ENCODE measurements around the gene SWT1. TPM values are rescaled to one million over a fixed set of nuclear protein-coding genes. Genes with fewer than 3 reads are reported as not detected.
"Not testable (repeated sequence)": the region's sequence is repeated elsewhere in the genome, so short reads cannot be mapped to it uniquely, and the experiment has no call there.

Gene SWT1
- total RNA-seq, 2 experiments from 2014 or later = 4.8 to 5.0 TPM

- Mint-ChIP-seq H3K36me3 (ENCODE audit: low read depth) (peaks cover 8% of the 10 kb centered on the region), H3K4me1 (no peaks in the 10 kb centered on the region), H3K27ac (no peak overlapping the region), H3K4me3 (no peak overlapping the region), H3K9me3 (peaks cover 10% of the 10 kb centered on the region), H3K27me3 (no peaks in the 10 kb centered on the region)
- POLR2A ChIA-PET = no interaction called here
- CTCF ChIA-PET = interaction anchor here (1.2 kb wide), 1 partner anchor 14 kb away, joined by 3 read pairs; no protein-coding TSS in a partner anchor
- DNase-seq = no peak
These were observed 51.1 kb downstream of the SWT1 start for GRCh38 chr1:185207980-185208602.

- Mint-ChIP-seq H3K9me3 (peaks cover 10% of the 10 kb centered on the region), H3K27me3 (no peaks in the 10 kb centered on the region)
- POLR2A ChIA-PET = no interaction called here
These were observed 51.7 kb downstream of the SWT1 start for GRCh38 chr1:185208626-185209180.

GRCh38 chr1:185209357-185209756 is 52.4 kb downstream of the SWT1 start:
- H3K4me3 Mint-ChIP-seq; H3K36me3 Mint-ChIP-seq (ENCODE audit: low read depth); POLR2A ChIA-PET; CTCF ChIA-PET; H3K4me1 Mint-ChIP-seq; H3K27ac Mint-ChIP-seq; H3K27me3 Mint-ChIP-seq; DNase-seq: not testable (repeated sequence)
- peaks cover 10% of the 10 kb centered on the region for H3K9me3 Mint-ChIP-seq

More at GRCh38 chr1:185208626-185209180, 51.7 kb downstream of the SWT1 start:
- DNase-seq = no peak
- H3K4me3 Mint-ChIP-seq = no peak overlapping the region
- CTCF ChIA-PET = no interaction called here
- H3K27ac Mint-ChIP-seq = no peak overlapping the region
- H3K36me3 Mint-ChIP-seq (ENCODE audit: low read depth) = peaks cover 8% of the 10 kb centered on the region
- no peaks in the 10 kb centered on the region for H3K4me1 Mint-ChIP-seq

DNA sequence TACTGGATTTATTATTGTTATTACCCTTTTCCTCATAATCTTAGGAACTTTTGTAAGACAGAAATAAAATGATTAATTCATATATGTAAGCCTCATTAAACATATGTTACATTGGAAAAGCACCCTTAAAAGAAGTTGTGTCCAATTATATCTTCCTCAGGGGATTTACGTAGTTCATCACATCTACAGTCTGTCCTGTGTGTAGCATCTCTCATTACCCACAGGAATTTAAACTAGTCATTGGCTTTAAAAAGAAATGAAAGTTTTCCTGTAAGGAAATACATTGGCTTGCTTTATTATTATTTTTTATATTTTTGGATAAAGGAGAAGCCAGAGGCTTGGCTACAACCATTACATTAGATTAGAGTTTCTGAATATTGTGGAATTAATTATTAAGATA is 56.1 kb downstream of the SWT1 start:
- Mint-ChIP-seq H3K4me3 (no peak overlapping the region), H3K9me3 (peaks cover 10% of the 10 kb centered on the region), H3K27ac (no peak overlapping the region), H3K4me1 (no peaks in the 10 kb centered on the region), H3K27me3 (no peaks in the 10 kb centered on the region), H3K36me3 (ENCODE audit: low read depth) (peaks cover 8% of the 10 kb centered on the region)
- CTCF ChIA-PET = no interaction called here
- DNase-seq = no peak
- POLR2A ChIA-PET = no interaction called here

- no peaks in the 10 kb centered on the region for H3K27me3 Mint-ChIP-seq
- ChIA-PET POLR2A (no interaction called here), CTCF (no interaction called here)
- no peak overlapping the region for H3K4me3 Mint-ChIP-seq
- H3K36me3 Mint-ChIP-seq (ENCODE audit: low read depth) = no peaks in the 10 kb centered on the region
- H3K4me1 Mint-ChIP-seq = no peaks in the 10 kb centered on the region
- DNase-seq = no peak
- peaks cover 4% of the 10 kb centered on the region for H3K9me3 Mint-ChIP-seq
- no peak overlapping the region for H3K27ac Mint-ChIP-seq
These were observed 58.9 kb downstream of the SWT1 start for GRCh38 chr1:185215911-185216310.

GRCh38 chr1:185224132-185224531 is 67.2 kb downstream of the SWT1 start:
- no peak for DNase-seq
- POLR2A ChIA-PET = no interaction called here
- Mint-ChIP-seq H3K4me3 (no peak overlapping the region), H3K27me3 (no peaks in the 10 kb centered on the region), H3K4me1 (no peaks in the 10 kb centered on the region), H3K9me3 (peaks cover 11% of the 10 kb centered on the region), H3K36me3 (ENCODE audit: low read depth) (peaks cover 11% of the 10 kb centered on the region), H3K27ac (no peak overlapping the region)
- CTCF ChIA-PET = interaction anchor here (0.7 kb wide), 1 partner anchor 54 kb away, joined by 3 read pairs; no protein-coding TSS in a partner anchor

- no peaks in the 10 kb centered on the region for H3K4me1 Mint-ChIP-seq
- H3K9me3 Mint-ChIP-seq = peaks cover 11% of the 10 kb centered on the region
- H3K27me3 Mint-ChIP-seq = no peaks in the 10 kb centered on the region
- H3K36me3 Mint-ChIP-seq (ENCODE audit: low read depth) = peaks cover 11% of the 10 kb centered on the region
- H3K27ac Mint-ChIP-seq = no peak overlapping the region
- ChIA-PET CTCF (interaction anchor here (0.8 kb wide), 1 partner anchor 11 kb away, joined by 3 read pairs; no protein-coding TSS in a partner anchor), POLR2A (no interaction called here)
- H3K4me3 Mint-ChIP-seq = no peak overlapping the region
- no peak for DNase-seq
These were observed 70.2 kb downstream of the SWT1 start for GRCh38 chr1:185227161-185227560.

DNA sequence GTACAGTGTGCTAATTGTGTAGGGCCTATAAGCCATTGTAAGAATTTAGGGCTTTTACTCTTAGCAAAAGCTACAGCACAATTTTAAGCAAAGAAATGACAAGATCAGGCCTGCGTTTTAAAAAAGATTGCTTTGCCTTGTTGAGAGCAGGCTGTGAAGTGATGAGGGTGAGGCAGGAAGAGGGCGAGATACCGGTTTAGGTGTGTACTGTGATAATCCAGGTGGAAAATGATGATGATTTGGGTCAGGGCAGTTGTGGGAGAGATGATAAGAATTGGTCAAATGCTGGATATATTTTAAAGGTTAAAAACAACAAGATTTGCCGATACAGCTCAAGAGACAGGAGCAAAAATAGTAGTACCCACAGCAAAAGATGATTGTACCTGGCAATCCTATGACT is 72.0 kb downstream of the SWT1 start:
- H3K27me3 Mint-ChIP-seq = no peaks in the 10 kb centered on the region
- ChIA-PET POLR2A (no interaction called here), CTCF (interaction anchor here (1.4 kb wide), 1 partner anchor 10 kb away, joined by 5 read pairs; no protein-coding TSS in a partner anchor)
- no peak overlapping the region for H3K4me3 Mint-ChIP-seq
- no peaks in the 10 kb centered on the region for H3K4me1 Mint-ChIP-seq
- no peak overlapping the region for H3K27ac Mint-ChIP-seq
- no peak for DNase-seq
- H3K36me3 Mint-ChIP-seq (ENCODE audit: low read depth) = peaks cover 7% of the 10 kb centered on the region
- peaks cover 8% of the 10 kb centered on the region for H3K9me3 Mint-ChIP-seq

DNA sequence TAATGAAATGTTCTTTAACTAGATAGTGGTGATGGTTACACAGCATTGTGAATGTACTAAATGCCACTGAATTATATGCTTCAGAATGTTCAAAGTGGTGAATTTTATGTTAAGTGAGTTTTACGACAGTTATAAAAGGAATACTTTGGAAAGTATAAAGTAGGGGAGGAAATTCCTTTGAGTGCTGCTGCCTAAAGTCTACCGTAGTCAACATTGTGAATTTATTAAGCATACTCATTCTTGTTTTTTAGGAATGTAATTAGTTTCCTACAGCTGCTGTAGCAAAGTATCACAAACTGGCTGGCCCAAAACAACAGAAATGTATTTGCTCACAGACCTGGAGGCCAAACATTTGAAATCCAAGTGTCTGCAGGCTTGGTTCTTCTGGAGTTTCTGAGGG is 73.0 kb downstream of the SWT1 start:
- H3K27me3 Mint-ChIP-seq = no peaks in the 10 kb centered on the region
- ChIA-PET POLR2A (no interaction called here), CTCF (no interaction called here)
- no peaks in the 10 kb centered on the region for H3K36me3 Mint-ChIP-seq (ENCODE audit: low read depth)
- H3K27ac Mint-ChIP-seq = no peak overlapping the region
- no peak overlapping the region for H3K4me3 Mint-ChIP-seq
- DNase-seq = no peak
- no peaks in the 10 kb centered on the region for H3K4me1 Mint-ChIP-seq
- H3K9me3 Mint-ChIP-seq = no peaks in the 10 kb centered on the region

- H3K36me3 Mint-ChIP-seq (ENCODE audit: low read depth) = no peaks in the 10 kb centered on the region
- H3K27ac Mint-ChIP-seq = no peak overlapping the region
- CTCF ChIA-PET = no interaction called here
- H3K9me3 Mint-ChIP-seq = peaks cover 2% of the 10 kb centered on the region
- POLR2A ChIA-PET = no interaction called here
- no peaks in the 10 kb centered on the region for H3K27me3 Mint-ChIP-seq
- DNase-seq = no peak
- no peaks in the 10 kb centered on the region for H3K4me1 Mint-ChIP-seq
- no peak overlapping the region for H3K4me3 Mint-ChIP-seq
These were observed 75.9 kb downstream of the SWT1 start for GRCh38 chr1:185232874-185233273.

DNA sequence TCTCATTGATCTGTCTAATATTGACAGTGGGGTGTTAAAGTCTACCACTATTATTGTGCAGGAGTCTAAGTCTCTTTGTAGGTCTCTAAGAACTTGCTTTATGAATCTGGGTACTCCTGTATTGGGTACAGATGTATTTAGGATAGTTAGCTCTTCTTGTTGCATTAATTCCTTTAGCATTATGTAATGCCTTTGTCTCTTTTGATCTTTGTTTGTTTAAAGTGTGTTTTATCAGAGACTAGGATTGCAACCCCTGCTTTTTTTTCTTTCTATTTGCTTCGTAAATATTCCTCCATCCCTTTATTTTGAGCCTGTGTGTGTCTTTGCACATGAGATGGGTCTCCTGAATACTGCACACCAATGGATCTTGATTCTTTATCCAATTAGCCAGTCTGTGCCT is 77.2 kb downstream of the SWT1 start:
- POLR2A ChIA-PET; DNase-seq; H3K36me3 Mint-ChIP-seq (ENCODE audit: low read depth); H3K27ac Mint-ChIP-seq; H3K9me3 Mint-ChIP-seq; H3K4me3 Mint-ChIP-seq; CTCF ChIA-PET; H3K27me3 Mint-ChIP-seq; H3K4me1 Mint-ChIP-seq: not testable (repeated sequence)

- H3K4me3 Mint-ChIP-seq; POLR2A ChIA-PET; H3K36me3 Mint-ChIP-seq (ENCODE audit: low read depth); H3K27ac Mint-ChIP-seq; H3K27me3 Mint-ChIP-seq; H3K9me3 Mint-ChIP-seq; DNase-seq: not testable (repeated sequence)
- H3K4me1 Mint-ChIP-seq = peaks cover 15% of the 10 kb centered on the region
- CTCF ChIA-PET = interaction anchor here (1.1 kb wide), 1 partner anchor 399 kb away, joined by 3 read pairs; no protein-coding TSS in a partner anchor
These were observed 80.2 kb downstream of the SWT1 start for GRCh38 chr1:185237176-185237575.

DNA sequence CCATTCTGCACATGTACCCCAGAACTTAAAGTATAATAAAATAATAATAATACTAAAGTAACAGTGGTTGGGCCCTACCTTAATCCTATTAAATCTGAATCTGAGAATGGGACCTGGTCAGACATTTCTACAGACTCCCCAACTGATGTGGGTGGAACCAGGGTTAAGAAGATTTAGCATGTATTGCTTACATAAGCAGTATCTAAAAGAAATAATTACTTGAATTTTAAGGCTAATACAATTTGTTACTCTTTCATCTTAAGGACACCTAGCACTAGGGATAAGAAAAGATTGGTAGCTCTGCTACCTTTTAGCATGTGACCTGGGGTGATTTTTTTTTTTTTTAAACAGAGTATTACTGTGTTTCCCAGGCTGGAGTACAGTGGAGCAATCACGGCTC is 80.7 kb downstream of the SWT1 start:
- Mint-ChIP-seq H3K36me3 (ENCODE audit: low read depth) (no peaks in the 10 kb centered on the region), H3K4me1 (peaks cover 15% of the 10 kb centered on the region), H3K27ac (no peak overlapping the region), H3K9me3 (peaks cover 2% of the 10 kb centered on the region), H3K4me3 (no peak overlapping the region), H3K27me3 (no peaks in the 10 kb centered on the region)
- ChIA-PET POLR2A (interaction anchor here (3.5 kb wide), 1 partner anchor 79 kb away, joined by 29 read pairs; the partner anchor contains the start of gene IVNS1ABP), CTCF (interaction anchor here (1.3 to 2.9 kb wide), 5 partner anchors 11 to 443 kb away, joined by 3 to 18 read pairs (median 5); no protein-coding TSS in a partner anchor)
- DNase-seq = no peak

GRCh38 chr1:185238447-185238846 is 81.5 kb downstream of the SWT1 start:
- DNase-seq = no peak
- Mint-ChIP-seq H3K27me3 (no peaks in the 10 kb centered on the region), H3K4me1 (peaks cover 15% of the 10 kb centered on the region), H3K36me3 (ENCODE audit: low read depth) (no peaks in the 10 kb centered on the region), H3K27ac (no peak overlapping the region), H3K9me3 (peaks cover 2% of the 10 kb centered on the region), H3K4me3 (no peak overlapping the region)
- CTCF ChIA-PET = interaction anchor here (0.6 to 2.9 kb wide), 12 partner anchors 10 to 443 kb away, joined by 3 to 18 read pairs (median 4); no protein-coding TSS in a partner anchor
- POLR2A ChIA-PET = interaction anchor here (1.4 to 3.5 kb wide), 2 partner anchors 78 to 442 kb away, joined by 5 to 29 read pairs; partner anchors contain the start of gene IVNS1ABP
